Peyer's patch (tissue), 4 donors: ENCODE data around the gene RBM12.

Experiments used
- POLR2A ChIP-seq, 2 donors: fragments of 450-650 bp; IDR thresholded peaks; one replicate each; pipeline ENCODE4 v1.5.1; 2017; ENCODE audit warnings: antibody characterized with exemption in 2 of 2, mild to moderate bottlenecking in 2 of 2, moderate library complexity in 2 of 2
- TF ChIP-seq, protein P1 (sequence below), 6 experiments: fragments of 450-650 bp in 4 of 6; fragments of 200-600 bp in 2 of 6; sonication (generic) in 1 of 6; IDR thresholded peaks; one replicate each; pipeline ENCODE4 v1.5.1; 2017 to 2019; ENCODE audit warnings: antibody characterized with exemption in 6 of 6, mild to moderate bottlenecking in 3 of 6, moderate library complexity in 1 of 6

- TF ChIP-seq POLR2A (IDR thresholded peaks at IDR 0.05) = no peak
- TF ChIP-seq, protein P1, sequence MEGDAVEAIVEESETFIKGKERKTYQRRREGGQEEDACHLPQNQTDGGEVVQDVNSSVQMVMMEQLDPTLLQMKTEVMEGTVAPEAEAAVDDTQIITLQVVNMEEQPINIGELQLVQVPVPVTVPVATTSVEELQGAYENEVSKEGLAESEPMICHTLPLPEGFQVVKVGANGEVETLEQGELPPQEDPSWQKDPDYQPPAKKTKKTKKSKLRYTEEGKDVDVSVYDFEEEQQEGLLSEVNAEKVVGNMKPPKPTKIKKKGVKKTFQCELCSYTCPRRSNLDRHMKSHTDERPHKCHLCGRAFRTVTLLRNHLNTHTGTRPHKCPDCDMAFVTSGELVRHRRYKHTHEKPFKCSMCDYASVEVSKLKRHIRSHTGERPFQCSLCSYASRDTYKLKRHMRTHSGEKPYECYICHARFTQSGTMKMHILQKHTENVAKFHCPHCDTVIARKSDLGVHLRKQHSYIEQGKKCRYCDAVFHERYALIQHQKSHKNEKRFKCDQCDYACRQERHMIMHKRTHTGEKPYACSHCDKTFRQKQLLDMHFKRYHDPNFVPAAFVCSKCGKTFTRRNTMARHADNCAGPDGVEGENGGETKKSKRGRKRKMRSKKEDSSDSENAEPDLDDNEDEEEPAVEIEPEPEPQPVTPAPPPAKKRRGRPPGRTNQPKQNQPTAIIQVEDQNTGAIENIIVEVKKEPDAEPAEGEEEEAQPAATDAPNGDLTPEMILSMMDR (IDR thresholded peaks at IDR 0.05) = no peak
Observed at GRCh38 chr20:35625584-35626385, 38.9 kb downstream of the RBM12 start.
